Endothelial cell (in vitro differentiated cells): ENCODE data around the gene B9D2. TPM values are rescaled to one million over a fixed set of nuclear protein-coding genes. Genes with fewer than 3 reads are reported as not detected.
A peak's percentile ranks its signal among the peaks of the same experiment; 100 is the strongest.

ENCODE experiments used
- DNase-seq: peaks from one replicate; pipeline ENCODE4 v3.0.0; 2021; ENCODE audit warnings: low spot score
- H3K27ac Mint-ChIP-seq: one replicate; pipeline ENCODE4 v1.8.0; 2021; ENCODE audit warnings: mixed read lengths, inconsistent platforms; ENCODE audit not compliant: unreplicated experiment
- H3K27me3 Mint-ChIP-seq: one replicate; pipeline ENCODE4 v1.8.0; 2021; ENCODE audit warnings: mild to moderate bottlenecking, moderate library complexity, mixed read lengths, inconsistent platforms; ENCODE audit not compliant: unreplicated experiment
- H3K36me3 Mint-ChIP-seq: one replicate; pipeline ENCODE4 v1.8.0; 2021; ENCODE audit warnings: mild to moderate bottlenecking, low read depth, mixed read lengths, inconsistent platforms; ENCODE audit not compliant: unreplicated experiment
- H3K4me1 Mint-ChIP-seq: one replicate; pipeline ENCODE4 v1.8.0; 2021; ENCODE audit warnings: mild to moderate bottlenecking, mixed read lengths, inconsistent platforms; ENCODE audit not compliant: unreplicated experiment
- H3K4me3 Mint-ChIP-seq: one replicate; pipeline ENCODE4 v1.8.0; 2021; ENCODE audit warnings: mild to moderate bottlenecking, mixed read lengths, inconsistent platforms; ENCODE audit not compliant: unreplicated experiment
- H3K9me3 Mint-ChIP-seq: one replicate; pipeline ENCODE4 v1.8.0; 2021; ENCODE audit warnings: mixed read lengths, inconsistent platforms; ENCODE audit not compliant: unreplicated experiment
- total RNA-seq: library from RNA; stranded (reverse); fragmentation: NEBNext Ultra II Directional; extraction: Animal tissue kit (Norgen Biotek cat#: 25700); gene quantifications from one replicate; pipeline ENCODE4 v1.2.1, GENCODE V29; 2021; ENCODE audit not compliant: unreplicated experiment
- TF ChIP-seq, protein P1 (sequence below): fragments of 200-600 bp; sonication (generic); IDR thresholded peaks from one replicate; pipeline ENCODE4 v1.5.0; 2021; ENCODE audit warnings: antibody characterized with exemption; ENCODE audit not compliant: unreplicated experiment

B9D2 gene
- total RNA-seq, 1 donor from 2014 or later = 6.8 TPM

DNA sequence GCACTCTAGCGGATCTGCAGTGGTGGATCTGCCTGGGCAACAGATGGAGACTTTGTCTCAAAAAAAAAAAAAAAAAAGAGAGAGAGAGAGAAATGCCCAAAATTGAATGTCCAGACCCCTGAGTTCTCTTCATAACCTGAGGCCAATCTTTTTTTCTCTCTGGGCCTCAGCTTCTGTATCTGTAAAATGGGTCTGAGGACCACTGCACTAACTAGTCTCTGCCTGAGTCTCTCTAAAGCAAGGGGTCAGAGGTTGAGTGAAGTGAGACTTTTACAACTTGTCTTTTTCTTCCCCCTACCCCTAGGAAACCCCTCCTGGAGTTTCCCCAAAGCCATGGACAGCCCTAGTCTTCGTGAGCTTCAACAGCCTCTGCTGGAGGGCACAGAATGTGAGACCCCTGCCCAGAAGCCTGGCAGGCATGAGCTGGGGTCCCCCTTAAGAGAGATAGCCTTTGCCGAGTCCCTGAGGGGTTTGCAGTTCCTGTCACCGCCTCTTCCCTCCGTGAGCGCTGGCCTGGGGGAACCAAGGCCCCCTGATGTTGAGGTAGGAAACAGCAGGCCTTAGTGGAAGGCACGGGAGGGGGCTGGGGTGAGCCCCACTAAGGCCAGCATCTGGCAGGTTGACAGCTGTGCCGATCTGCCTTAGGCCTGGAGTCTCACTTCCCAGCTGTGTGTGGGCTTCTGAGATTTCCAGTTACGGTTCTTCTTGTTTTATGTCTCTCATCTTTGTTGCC lies 14.2 kb upstream of the B9D2 start:
- Mint-ChIP-seq H3K27ac (no peak overlapping the region), H3K36me3 (peaks cover 9% of the 10 kb centered on the region), H3K4me1 (peaks cover 20% of the 10 kb centered on the region), H3K4me3 (no peak overlapping the region), H3K9me3 (no peaks in the 10 kb centered on the region), H3K27me3 (peaks cover 5% of the 10 kb centered on the region)
- DNase-seq = peak; percentile 46
- TF ChIP-seq, protein P1, sequence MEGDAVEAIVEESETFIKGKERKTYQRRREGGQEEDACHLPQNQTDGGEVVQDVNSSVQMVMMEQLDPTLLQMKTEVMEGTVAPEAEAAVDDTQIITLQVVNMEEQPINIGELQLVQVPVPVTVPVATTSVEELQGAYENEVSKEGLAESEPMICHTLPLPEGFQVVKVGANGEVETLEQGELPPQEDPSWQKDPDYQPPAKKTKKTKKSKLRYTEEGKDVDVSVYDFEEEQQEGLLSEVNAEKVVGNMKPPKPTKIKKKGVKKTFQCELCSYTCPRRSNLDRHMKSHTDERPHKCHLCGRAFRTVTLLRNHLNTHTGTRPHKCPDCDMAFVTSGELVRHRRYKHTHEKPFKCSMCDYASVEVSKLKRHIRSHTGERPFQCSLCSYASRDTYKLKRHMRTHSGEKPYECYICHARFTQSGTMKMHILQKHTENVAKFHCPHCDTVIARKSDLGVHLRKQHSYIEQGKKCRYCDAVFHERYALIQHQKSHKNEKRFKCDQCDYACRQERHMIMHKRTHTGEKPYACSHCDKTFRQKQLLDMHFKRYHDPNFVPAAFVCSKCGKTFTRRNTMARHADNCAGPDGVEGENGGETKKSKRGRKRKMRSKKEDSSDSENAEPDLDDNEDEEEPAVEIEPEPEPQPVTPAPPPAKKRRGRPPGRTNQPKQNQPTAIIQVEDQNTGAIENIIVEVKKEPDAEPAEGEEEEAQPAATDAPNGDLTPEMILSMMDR = peak; percentile 23

DNA sequence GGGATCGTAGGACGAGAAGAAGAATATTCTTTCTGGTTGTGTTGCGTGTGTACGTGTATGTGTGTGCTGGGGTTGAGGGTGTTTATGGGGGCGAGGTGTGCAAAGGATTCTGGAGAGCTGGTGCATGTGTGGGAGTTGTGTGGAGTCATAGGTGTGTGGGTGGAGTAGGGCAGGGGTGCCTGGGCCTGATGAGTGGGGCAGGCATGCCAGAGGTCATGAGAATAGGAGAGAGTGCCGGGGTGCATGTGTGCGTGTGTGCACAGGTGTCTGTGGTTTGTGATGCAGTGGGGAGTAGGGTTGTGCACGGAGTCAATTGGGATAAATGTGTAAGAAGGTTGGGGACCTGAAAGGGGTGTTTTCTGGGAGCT lies 13.0 kb upstream of the B9D2 start:
- H3K4me1 Mint-ChIP-seq = peaks cover 20% of the 10 kb centered on the region
- H3K36me3 Mint-ChIP-seq = peaks cover 5% of the 10 kb centered on the region
- H3K27me3 Mint-ChIP-seq = peaks cover 5% of the 10 kb centered on the region
- DNase-seq = no peak
- H3K4me3 Mint-ChIP-seq = peak overlapping the region; percentile 89
- H3K9me3 Mint-ChIP-seq = no peaks in the 10 kb centered on the region
- TF ChIP-seq, protein P1 = no peak
- peak overlapping the region; percentile 21 for H3K27ac Mint-ChIP-seq

DNA sequence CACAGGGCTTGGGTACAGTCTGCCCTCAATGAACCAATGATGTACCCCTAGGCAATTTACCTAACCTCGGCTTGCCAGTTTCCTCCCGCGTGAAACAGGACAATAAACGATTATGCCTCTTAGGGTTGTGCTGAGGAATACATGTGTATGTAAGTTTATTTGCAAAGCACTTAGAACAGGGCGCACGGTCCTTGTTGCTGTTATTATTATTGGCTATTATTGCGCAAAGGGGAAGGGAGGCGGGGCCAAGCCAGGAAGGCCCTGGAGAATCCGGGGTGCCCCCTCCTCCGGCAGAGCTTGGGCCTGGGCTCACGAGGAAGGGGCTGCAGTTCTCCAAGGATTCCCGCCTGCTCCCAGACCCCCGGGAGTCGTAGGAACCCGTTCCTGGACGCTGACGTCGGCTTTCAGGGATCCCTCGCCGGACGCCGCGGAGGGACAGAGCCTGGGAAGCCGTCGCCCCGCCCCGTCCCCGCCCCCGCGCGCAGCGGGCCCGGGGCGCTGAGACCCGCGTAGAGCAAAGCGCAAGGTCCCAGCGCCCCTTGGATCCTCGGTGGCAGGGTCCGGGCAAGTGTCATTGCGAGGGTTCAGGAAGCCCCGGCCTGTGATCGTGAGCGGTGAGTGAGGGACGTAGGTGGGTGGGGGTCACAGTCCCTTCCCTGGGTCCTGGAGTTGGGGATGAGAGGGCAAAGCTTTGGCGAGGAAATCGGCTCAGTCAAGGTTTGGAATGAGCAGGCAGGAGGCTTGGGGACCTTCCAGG lies 12.5 kb upstream of the B9D2 start, which contains the start of gene TMEM91:
TSS of gene TMEM91 (plus strand) at position 293 of the 757 bp plus-strand sequence. CDS start 1,777 bp downstream, outside the sequence.
- Mint-ChIP-seq H3K27me3 (peaks cover 5% of the 10 kb centered on the region), H3K4me1 (peaks cover 20% of the 10 kb centered on the region), H3K4me3 (peak within 1 kb of the TSS; percentile 89), H3K36me3 (peaks cover 7% of the 10 kb centered on the region), H3K9me3 (no peaks in the 10 kb centered on the region), H3K27ac (peak within 1 kb of the TSS; percentile 21)
- peak; percentile 55 for DNase-seq
- TF ChIP-seq, protein P1 = no peak

DNA sequence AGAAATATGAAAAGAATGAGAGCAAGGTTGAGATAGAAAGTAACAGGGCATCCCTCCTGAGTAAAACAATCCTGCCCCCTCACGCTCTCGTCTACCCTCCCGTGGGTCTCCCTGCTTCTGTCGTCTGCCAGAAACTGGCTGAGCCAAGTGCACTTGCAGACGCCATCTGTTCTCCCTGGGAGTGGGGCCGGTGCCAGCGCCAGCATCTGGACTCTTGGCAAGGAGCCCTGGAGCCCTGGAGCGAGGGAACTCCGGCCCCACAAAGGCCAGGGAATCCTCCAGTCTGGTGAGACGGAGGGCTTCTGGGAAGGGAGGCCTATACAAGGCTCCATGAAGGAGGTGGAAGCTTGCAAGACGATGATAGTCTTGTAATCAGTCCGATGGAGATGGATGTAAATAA lies 10.0 kb upstream of the B9D2 start:
- Mint-ChIP-seq H3K27me3 (peaks cover 5% of the 10 kb centered on the region), H3K9me3 (no peaks in the 10 kb centered on the region), H3K36me3 (peaks cover 8% of the 10 kb centered on the region), H3K4me1 (peaks cover 15% of the 10 kb centered on the region), H3K27ac (no peak overlapping the region), H3K4me3 (no peak overlapping the region)
- TF ChIP-seq, protein P1 = no peak
- no peak for DNase-seq

DNA sequence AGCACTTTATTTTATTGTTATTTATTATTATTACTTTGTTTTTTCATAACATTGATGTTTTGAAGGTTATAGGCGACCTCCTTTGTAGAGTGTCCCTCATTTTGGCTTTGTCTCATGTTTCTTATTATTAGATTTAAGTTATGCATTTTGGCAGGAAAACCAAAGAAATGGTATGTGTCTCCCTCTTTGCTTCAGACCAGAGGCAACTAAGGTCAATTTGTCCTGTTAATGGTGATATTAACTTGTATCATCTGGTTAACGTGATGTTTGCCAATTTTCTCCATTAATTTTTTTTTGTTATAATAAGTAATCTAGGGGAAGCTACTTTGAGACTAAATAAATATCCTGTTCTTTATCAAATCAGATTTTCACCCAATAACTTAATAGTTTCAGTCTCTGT lies 8.6 kb upstream of the B9D2 start:
- H3K36me3 Mint-ChIP-seq = peaks cover 8% of the 10 kb centered on the region
- no peak for DNase-seq
- no peak overlapping the region for H3K4me3 Mint-ChIP-seq
- H3K27me3 Mint-ChIP-seq = peaks cover 5% of the 10 kb centered on the region
- TF ChIP-seq, protein P1 = no peak
- H3K27ac Mint-ChIP-seq = no peak overlapping the region
- H3K9me3 Mint-ChIP-seq = no peaks in the 10 kb centered on the region
- H3K4me1 Mint-ChIP-seq = peaks cover 14% of the 10 kb centered on the region
